ENCODE data around the gene TRIM38.

Gene TRIM38

DNA sequence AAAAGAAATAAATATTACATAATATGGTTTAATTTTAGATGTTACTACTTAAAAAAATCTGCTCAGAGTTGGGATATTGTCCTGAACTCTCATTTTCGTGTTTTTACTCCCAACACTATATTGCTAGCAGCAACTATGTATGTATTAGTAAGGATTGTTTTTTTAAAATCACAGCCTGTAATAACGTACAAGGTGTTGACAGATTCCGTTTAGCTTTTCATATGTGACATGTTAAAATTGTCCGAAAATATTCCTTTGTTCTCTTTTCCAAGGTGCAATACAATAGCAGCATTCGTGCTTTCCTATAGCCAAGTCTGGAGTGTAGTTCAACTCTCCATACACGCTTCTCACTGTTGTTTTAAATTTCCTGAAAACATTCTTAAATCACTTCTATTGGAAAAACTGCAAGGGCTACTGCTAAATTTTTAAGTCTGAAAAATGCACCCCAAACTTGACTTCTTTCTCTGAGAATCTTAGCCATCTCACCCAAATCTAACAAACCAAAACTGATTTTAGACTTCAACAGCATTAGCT lies 65.7 kb downstream of the TRIM38 start:
- Histone ChIP-seq H3K4me3 (replicated peaks; ENCODE audit: insufficient read depth, low read length) (no peak overlapping the region), H3K27me3 (ENCODE audit: insufficient read depth, poor library complexity, severe bottlenecking) (no peaks in the 10 kb centered on the region), H3K27ac (replicated peaks) (peak overlapping the region; percentile 83)
- TF ChIP-seq, protein P1, sequence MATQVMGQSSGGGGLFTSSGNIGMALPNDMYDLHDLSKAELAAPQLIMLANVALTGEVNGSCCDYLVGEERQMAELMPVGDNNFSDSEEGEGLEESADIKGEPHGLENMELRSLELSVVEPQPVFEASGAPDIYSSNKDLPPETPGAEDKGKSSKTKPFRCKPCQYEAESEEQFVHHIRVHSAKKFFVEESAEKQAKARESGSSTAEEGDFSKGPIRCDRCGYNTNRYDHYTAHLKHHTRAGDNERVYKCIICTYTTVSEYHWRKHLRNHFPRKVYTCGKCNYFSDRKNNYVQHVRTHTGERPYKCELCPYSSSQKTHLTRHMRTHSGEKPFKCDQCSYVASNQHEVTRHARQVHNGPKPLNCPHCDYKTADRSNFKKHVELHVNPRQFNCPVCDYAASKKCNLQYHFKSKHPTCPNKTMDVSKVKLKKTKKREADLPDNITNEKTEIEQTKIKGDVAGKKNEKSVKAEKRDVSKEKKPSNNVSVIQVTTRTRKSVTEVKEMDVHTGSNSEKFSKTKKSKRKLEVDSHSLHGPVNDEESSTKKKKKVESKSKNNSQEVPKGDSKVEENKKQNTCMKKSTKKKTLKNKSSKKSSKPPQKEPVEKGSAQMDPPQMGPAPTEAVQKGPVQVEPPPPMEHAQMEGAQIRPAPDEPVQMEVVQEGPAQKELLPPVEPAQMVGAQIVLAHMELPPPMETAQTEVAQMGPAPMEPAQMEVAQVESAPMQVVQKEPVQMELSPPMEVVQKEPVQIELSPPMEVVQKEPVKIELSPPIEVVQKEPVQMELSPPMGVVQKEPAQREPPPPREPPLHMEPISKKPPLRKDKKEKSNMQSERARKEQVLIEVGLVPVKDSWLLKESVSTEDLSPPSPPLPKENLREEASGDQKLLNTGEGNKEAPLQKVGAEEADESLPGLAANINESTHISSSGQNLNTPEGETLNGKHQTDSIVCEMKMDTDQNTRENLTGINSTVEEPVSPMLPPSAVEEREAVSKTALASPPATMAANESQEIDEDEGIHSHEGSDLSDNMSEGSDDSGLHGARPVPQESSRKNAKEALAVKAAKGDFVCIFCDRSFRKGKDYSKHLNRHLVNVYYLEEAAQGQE (IDR thresholded peaks at IDR 0.05; ENCODE audit: insufficient replicate concordance, low read depth) = no peak
- TF ChIP-seq, protein P2, sequence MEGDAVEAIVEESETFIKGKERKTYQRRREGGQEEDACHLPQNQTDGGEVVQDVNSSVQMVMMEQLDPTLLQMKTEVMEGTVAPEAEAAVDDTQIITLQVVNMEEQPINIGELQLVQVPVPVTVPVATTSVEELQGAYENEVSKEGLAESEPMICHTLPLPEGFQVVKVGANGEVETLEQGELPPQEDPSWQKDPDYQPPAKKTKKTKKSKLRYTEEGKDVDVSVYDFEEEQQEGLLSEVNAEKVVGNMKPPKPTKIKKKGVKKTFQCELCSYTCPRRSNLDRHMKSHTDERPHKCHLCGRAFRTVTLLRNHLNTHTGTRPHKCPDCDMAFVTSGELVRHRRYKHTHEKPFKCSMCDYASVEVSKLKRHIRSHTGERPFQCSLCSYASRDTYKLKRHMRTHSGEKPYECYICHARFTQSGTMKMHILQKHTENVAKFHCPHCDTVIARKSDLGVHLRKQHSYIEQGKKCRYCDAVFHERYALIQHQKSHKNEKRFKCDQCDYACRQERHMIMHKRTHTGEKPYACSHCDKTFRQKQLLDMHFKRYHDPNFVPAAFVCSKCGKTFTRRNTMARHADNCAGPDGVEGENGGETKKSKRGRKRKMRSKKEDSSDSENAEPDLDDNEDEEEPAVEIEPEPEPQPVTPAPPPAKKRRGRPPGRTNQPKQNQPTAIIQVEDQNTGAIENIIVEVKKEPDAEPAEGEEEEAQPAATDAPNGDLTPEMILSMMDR (IDR thresholded peaks at IDR 0.05; ENCODE audit: insufficient read depth, low read length) = no peak
- TF ChIP-seq GABPA (IDR thresholded peaks at IDR 0.05; ENCODE audit: low read depth) = no peak
- no peak for TF ChIP-seq SPI1 (IDR thresholded peaks at IDR 0.05; ENCODE audit: borderline replicate concordance, low read depth)
- no peak for TF ChIP-seq POLR2AphosphoS5 (IDR thresholded peaks at IDR 0.05; ENCODE audit: low read depth)
- DNase-seq (ENCODE audit: low read depth in 1 of 2, low spot score in 1 of 2) = no peak

DNA sequence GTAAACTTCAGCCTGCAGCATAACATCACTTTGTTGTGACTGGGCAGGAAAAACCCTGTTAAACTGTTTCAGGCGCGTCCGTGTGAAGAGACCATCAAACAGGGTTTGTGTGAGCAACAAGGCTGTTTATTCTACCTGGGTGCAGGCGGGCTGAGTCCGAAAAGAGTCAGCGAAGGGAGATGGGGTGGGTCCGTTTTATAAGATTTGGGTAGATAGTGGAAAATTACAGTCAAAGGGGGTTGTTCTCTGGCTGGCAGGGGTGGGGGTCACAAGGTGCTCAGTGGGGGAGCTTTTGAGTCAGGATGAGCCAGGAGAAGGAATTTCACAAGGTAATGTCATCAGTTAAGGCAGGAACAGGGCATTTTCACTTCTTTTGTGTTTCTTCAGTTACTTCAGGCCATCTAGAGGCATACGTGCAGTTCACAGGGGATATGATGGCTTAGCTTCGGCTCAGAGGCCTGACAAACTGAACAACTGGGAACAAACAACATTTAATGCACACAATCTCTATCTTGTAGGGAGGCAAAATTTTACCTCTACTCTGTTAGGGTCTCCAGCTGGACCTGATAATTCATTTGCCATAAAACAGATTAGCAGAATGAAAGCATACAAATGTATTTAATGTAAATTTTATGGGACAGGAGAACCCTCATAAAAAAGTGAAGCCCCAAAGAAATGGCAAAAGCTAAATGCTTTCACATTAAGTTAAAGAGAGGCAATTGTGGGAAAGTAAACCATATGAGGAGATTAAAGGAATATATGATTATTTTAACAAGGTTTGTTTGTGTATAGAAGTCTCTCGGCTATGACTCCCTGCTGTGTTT lies 66.4 kb downstream of the TRIM38 start:
- Histone ChIP-seq H3K27ac (replicated peaks) (peak overlapping the region; percentile 89), H3K27me3 (ENCODE audit: insufficient read depth, poor library complexity, severe bottlenecking) (no peaks in the 10 kb centered on the region), H3K4me3 (replicated peaks; ENCODE audit: insufficient read depth, low read length) (no peak overlapping the region)
- TF ChIP-seq POLR2AphosphoS5 (IDR thresholded peaks at IDR 0.05; ENCODE audit: low read depth) (no peak), GABPA (IDR thresholded peaks at IDR 0.05; ENCODE audit: low read depth) (no peak), SPI1 (IDR thresholded peaks at IDR 0.05; ENCODE audit: borderline replicate concordance, low read depth) (no peak)
- TF ChIP-seq, protein P2 (IDR thresholded peaks at IDR 0.05; ENCODE audit: insufficient read depth, low read length) = no peak
- TF ChIP-seq, protein P1 (IDR thresholded peaks at IDR 0.05; ENCODE audit: insufficient replicate concordance, low read depth) = no peak
- no peak for DNase-seq (ENCODE audit: low read depth in 1 of 2, low spot score in 1 of 2)

DNA sequence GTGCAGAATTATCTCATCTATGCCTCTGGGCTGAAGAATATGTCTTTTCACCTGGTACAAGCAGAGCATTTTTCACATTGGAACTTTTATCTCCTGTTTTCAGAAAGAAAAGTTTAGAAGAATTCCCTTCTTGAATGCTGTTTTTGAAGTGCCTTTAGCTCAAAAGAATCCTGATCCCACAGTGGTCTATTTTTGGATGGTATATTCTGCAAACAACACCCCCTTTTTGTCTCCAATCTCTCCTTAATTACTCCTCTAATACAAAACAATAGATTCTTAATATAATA lies 66.9 kb downstream of the TRIM38 start:
- Histone ChIP-seq H3K4me3 (replicated peaks; ENCODE audit: insufficient read depth, low read length) (no peak overlapping the region), H3K27ac (replicated peaks) (peak overlapping the region; percentile 89), H3K27me3 (ENCODE audit: insufficient read depth, poor library complexity, severe bottlenecking) (no peaks in the 10 kb centered on the region)
- no peak for TF ChIP-seq POLR2AphosphoS5 (IDR thresholded peaks at IDR 0.05; ENCODE audit: low read depth)
- no peak for TF ChIP-seq SPI1 (IDR thresholded peaks at IDR 0.05; ENCODE audit: borderline replicate concordance, low read depth)
- TF ChIP-seq, protein P2 (IDR thresholded peaks at IDR 0.05; ENCODE audit: insufficient read depth, low read length) = no peak
- TF ChIP-seq GABPA (IDR thresholded peaks at IDR 0.05; ENCODE audit: low read depth) = no peak
- TF ChIP-seq, protein P1 (IDR thresholded peaks at IDR 0.05; ENCODE audit: insufficient replicate concordance, low read depth) = no peak
- no peak for DNase-seq (ENCODE audit: low read depth in 1 of 2, low spot score in 1 of 2)
